OCI-LY1 (cell line): ENCODE results near the gene GIMAP7.

Source experiments
- H2AFZ ChIP-seq: fragments of 200-600 bp; sonication (generic), shearing (Covaris generic); 2 replicates; pipeline ENCODE4 v1.6.0; 2014; ENCODE audit warnings: antibody characterized with exemption, mild to moderate bottlenecking, low read length
- H3F3A ChIP-seq: fragments of 200-600 bp; sonication (generic), shearing (Covaris generic); 2 replicates; pipeline ENCODE4 v1.6.0; 2014; ENCODE audit warnings: mild to moderate bottlenecking, antibody characterized with exemption, low read length, moderate library complexity; ENCODE audit not compliant: insufficient read depth
- H3K27ac ChIP-seq: fragments of 200-600 bp; sonication (generic); 2 replicates; pipeline ENCODE4 v1.5.1; 2014; ENCODE audit warnings: low read length, mixed run types, mild to moderate bottlenecking, low read depth; ENCODE audit not compliant: poor library complexity, severe bottlenecking
- H3K27me3 ChIP-seq: fragments of 200-600 bp; sonication (generic); 2 replicates; pipeline ENCODE4 v1.6.0; 2014; ENCODE audit warnings: antibody characterized with exemption, mild to moderate bottlenecking, low read length, moderate library complexity; ENCODE audit not compliant: insufficient read depth
- H3K36me3 ChIP-seq: fragments of 200-600 bp; sonication (generic); 2 replicates; pipeline ENCODE4 v1.6.1; 2014; ENCODE audit warnings: mild to moderate bottlenecking, antibody characterized with exemption, low read length, moderate library complexity, mixed read lengths; ENCODE audit not compliant: insufficient read depth
- H3K4me1 ChIP-seq: fragments of 200-600 bp; sonication (generic); 2 replicates; pipeline ENCODE4 v1.5.1; 2014; ENCODE audit warnings: mild to moderate bottlenecking, low read length, moderate library complexity; ENCODE audit not compliant: insufficient read depth, severe bottlenecking
- H3K4me2 ChIP-seq: fragments of 200-600 bp; sonication (generic), shearing (Covaris generic); 2 replicates; pipeline ENCODE4 v1.6.1; 2014; ENCODE audit warnings: low read length
- H3K4me3 ChIP-seq: fragments of 200-600 bp; sonication (generic); 2 replicates; pipeline ENCODE4 v1.5.1; 2014; ENCODE audit warnings: low read length, low read depth, mild to moderate bottlenecking, mixed read lengths; ENCODE audit not compliant: poor library complexity, severe bottlenecking
- H3K79me2 ChIP-seq: fragments of 200-600 bp; shearing (Covaris generic); 2 replicates; pipeline ENCODE4 v1.6.1; 2016; ENCODE audit warnings: mixed run types, low read length, mixed read lengths; ENCODE audit not compliant: insufficient read depth
- H3K9ac ChIP-seq: fragments of 200-600 bp; sonication (generic), shearing (Covaris generic); 2 replicates; pipeline ENCODE4 v1.6.1; 2014; ENCODE audit warnings: mild to moderate bottlenecking, low read length, mixed read lengths
- H3K9me2 ChIP-seq: fragments of 200-600 bp; sonication (generic), shearing (Covaris generic); 2 replicates; pipeline ENCODE4 v1.6.1; 2014; ENCODE audit warnings: low read depth, mild to moderate bottlenecking, low read length, mixed read lengths
- H3K9me3 ChIP-seq: fragments of 200-600 bp; shearing (Covaris generic); 2 replicates; pipeline ENCODE4 v1.6.1; 2014; ENCODE audit warnings: low read length, mixed read lengths
- H4K20me1 ChIP-seq: fragments of 200-600 bp; sonication (generic), shearing (Covaris generic); 2 replicates; pipeline ENCODE4 v1.6.0; 2016; ENCODE audit warnings: mild to moderate bottlenecking, low read length; ENCODE audit not compliant: insufficient read depth
- CTCF ChIP-seq: fragments of 200-600 bp; sonication (generic), shearing (Covaris generic); IDR thresholded peaks from 2 replicates; pipeline ENCODE4 v1.5.1; 2017; ENCODE audit warnings: mild to moderate bottlenecking, antibody characterized with exemption, low read length, moderate library complexity, mixed read lengths
- EZH2 ChIP-seq: fragments of 200-600 bp; sonication (generic), shearing (Covaris generic); IDR thresholded peaks from 2 replicates; pipeline ENCODE4 v1.8.0; 2017; ENCODE audit warnings: borderline replicate concordance, mixed run types, mild to moderate bottlenecking, antibody characterized with exemption, low read length, moderate library complexity, mixed read lengths

Gene GIMAP7

DNA sequence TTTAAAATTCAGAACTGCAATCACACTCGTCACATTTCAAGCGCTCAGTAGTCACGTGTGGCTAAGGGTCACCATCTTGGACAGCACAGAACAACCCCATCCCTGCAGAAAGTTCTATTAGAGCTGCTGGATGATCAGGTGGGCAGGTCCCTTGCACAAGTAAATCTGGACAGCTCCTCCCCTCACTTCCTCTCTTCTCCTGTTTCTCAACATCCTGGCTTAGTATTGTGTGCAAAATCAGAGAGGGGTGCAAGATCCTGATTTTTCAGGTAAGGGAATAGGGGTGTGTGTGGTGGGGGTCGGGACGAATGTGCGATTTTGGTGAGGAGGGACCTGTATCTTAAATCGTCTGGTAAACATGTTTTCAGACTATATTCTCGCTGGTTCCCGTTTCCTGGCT, 52.5 kb downstream of the GIMAP7 start, which contains the start of gene GIMAP4:
GIMAP4 (plus strand) TSS at position 222 of the 400 bp plus-strand sequence. CDS start 2,512 bp downstream, outside the sequence.
- Histone ChIP-seq H2AFZ (no peak within 1 kb of the TSS), H3K4me3 (no peak within 1 kb of the TSS)

DNA sequence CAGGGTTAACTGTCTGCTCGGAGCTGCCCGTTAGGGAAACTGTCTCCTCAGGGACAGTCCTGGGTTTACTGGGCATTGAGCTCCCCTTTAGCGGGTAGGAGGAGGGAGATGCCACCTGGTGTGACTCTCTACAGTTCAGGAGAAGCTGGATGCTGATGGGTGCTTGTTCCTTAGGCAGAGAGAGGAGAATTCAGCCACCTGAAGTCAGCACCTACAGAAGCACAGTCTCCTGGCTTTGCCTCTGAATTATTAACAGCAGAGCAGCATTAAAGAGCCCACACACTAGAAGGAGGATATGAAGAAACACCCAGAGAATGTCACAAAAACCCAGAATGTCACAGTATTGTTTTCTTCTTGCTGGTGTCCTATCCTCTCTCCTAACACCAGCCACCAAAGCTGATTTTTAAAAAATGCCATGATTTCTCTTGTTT, 53.2 kb downstream of the GIMAP7 start:
- H3K36me3 ChIP-seq: no peaks in the 10 kb centered on the region
- H3K4me2 ChIP-seq: no peak overlapping the region
- H3F3A ChIP-seq: no peaks in the 10 kb centered on the region
- no peak overlapping the region for H3K27ac ChIP-seq
- H4K20me1 ChIP-seq: no peaks in the 10 kb centered on the region
- H3K9me2 ChIP-seq: no peaks in the 10 kb centered on the region
- no peak for TF ChIP-seq EZH2
- H3K79me2 ChIP-seq: no peaks in the 10 kb centered on the region
- H3K4me1 ChIP-seq: no peaks in the 10 kb centered on the region
- H3K9me3 ChIP-seq: no peaks in the 10 kb centered on the region
- no peak overlapping the region for H3K9ac ChIP-seq
- no peaks in the 10 kb centered on the region for H3K27me3 ChIP-seq
- H2AFZ ChIP-seq: no peak overlapping the region
- no peak overlapping the region for H3K4me3 ChIP-seq

More for the DNA sequence above, 52.5 kb downstream of the GIMAP7 start, which contains the start of gene GIMAP4:
- H4K20me1 ChIP-seq: no peaks in the 10 kb centered on the region
- no peaks in the 10 kb centered on the region for H3K4me1 ChIP-seq
- H3K9ac ChIP-seq: no peak within 1 kb of the TSS
- H3F3A ChIP-seq: no peaks in the 10 kb centered on the region
- no peaks in the 10 kb centered on the region for H3K36me3 ChIP-seq
- H3K9me2 ChIP-seq: no peaks in the 10 kb centered on the region
- no peak within 1 kb of the TSS for H3K4me2 ChIP-seq
- no peak within 1 kb of the TSS for H3K27ac ChIP-seq
- TF ChIP-seq CTCF (no peak), EZH2 (no peak)
- H3K79me2 ChIP-seq: no peaks in the 10 kb centered on the region
- H3K27me3 ChIP-seq: no peaks in the 10 kb centered on the region
- H3K9me3 ChIP-seq: no peaks in the 10 kb centered on the region

DNA sequence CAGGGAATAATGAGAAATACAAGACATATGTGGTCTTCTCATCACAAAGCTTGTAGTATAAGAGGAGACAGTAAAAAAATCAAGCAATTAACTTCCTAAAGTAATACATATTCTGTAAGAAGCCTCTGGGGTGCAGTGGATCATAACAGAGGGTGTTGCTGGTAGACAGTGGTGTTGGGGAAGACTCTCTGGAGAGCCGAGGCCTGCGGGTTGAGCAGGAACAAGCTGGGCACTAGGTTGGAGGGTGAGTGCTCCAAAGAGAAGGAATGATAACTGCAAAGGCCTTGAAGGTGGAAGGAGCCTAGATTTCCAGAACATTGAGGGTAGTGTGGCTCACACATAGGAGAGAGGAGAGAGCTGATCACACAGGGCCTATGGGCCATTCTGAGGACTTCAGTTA, 54.0 kb downstream of the GIMAP7 start:
- no peaks in the 10 kb centered on the region for H3K9me3 ChIP-seq
- no peak overlapping the region for H2AFZ ChIP-seq
- H4K20me1 ChIP-seq: no peaks in the 10 kb centered on the region
- H3K27me3 ChIP-seq: no peaks in the 10 kb centered on the region
- H3K27ac ChIP-seq: no peak overlapping the region
- H3K9me2 ChIP-seq: no peaks in the 10 kb centered on the region
- H3K9ac ChIP-seq: no peak overlapping the region
- TF ChIP-seq CTCF (no peak), EZH2 (no peak)
- no peaks in the 10 kb centered on the region for H3F3A ChIP-seq
- H3K4me2 ChIP-seq: no peak overlapping the region
- no peaks in the 10 kb centered on the region for H3K36me3 ChIP-seq
- no peak overlapping the region for H3K4me3 ChIP-seq
- no peaks in the 10 kb centered on the region for H3K79me2 ChIP-seq
- H3K4me1 ChIP-seq: no peaks in the 10 kb centered on the region

- Histone ChIP-seq H3K27ac (no peak overlapping the region), H3K4me2 (no peak overlapping the region), H3K4me1 (no peaks in the 10 kb centered on the region), H4K20me1 (no peaks in the 10 kb centered on the region), H3K9me2 (no peaks in the 10 kb centered on the region), H3F3A (no peaks in the 10 kb centered on the region), H3K27me3 (no peaks in the 10 kb centered on the region), H2AFZ (no peak overlapping the region), H3K79me2 (no peaks in the 10 kb centered on the region), H3K9me3 (no peaks in the 10 kb centered on the region), H3K4me3 (no peak overlapping the region), H3K36me3 (no peaks in the 10 kb centered on the region), H3K9ac (no peak overlapping the region)
- TF ChIP-seq CTCF: no peak
Observed at GRCh38 chr7:150569245-150569955, 54.7 kb downstream of the GIMAP7 start.
